H9 (cell line): Measurements from ENCODE around the gene DYRK1A. TPM values are rescaled to one million over a fixed set of nuclear protein-coding genes. Genes with fewer than 3 reads are reported as not detected.

Experiments used
- DNase-seq: peaks from one replicate; pipeline ENCODE4 v3.0.0-alpha.2; 2017
- H2AFZ ChIP-seq: one replicate; pipeline ENCODE4 v1.6.1; 2013; ENCODE audit warnings: mild to moderate bottlenecking, low read length, control low read depth, moderate library complexity
- H2AK5ac ChIP-seq: 2 replicates; pipeline ENCODE4 v1.6.1; 2013; ENCODE audit warnings: low read length, control low read depth, mixed read lengths; ENCODE audit not compliant: insufficient read length
- H2BK120ac ChIP-seq: one replicate; pipeline ENCODE4 v1.6.1; 2013; ENCODE audit warnings: low read depth, mild to moderate bottlenecking, low read length, control low read depth, inconsistent platforms; ENCODE audit not compliant: poor library complexity, severe bottlenecking
- H2BK12ac ChIP-seq: 2 replicates; pipeline ENCODE4 v1.6.1; 2013; ENCODE audit warnings: low read length, control low read depth, mixed read lengths, low read depth; ENCODE audit not compliant: insufficient read length
- H2BK15ac ChIP-seq: 2 replicates; pipeline ENCODE4 v1.6.1; 2013; ENCODE audit warnings: low read depth, low read length, control low read depth
- H2BK20ac ChIP-seq: one replicate; pipeline ENCODE4 v1.6.1; 2013; ENCODE audit warnings: low read depth, mild to moderate bottlenecking, low read length, control low read depth, inconsistent platforms; ENCODE audit not compliant: poor library complexity, severe bottlenecking
- H2BK5ac ChIP-seq: 2 replicates; pipeline ENCODE4 v1.6.1; 2013; ENCODE audit warnings: low read length, control low read depth, mixed read lengths; ENCODE audit not compliant: insufficient read length
- H3K14ac ChIP-seq: 2 replicates; pipeline ENCODE4 v1.6.1; 2013; ENCODE audit warnings: low read length, control low read depth; ENCODE audit not compliant: insufficient read depth
- H3K18ac ChIP-seq: 2 replicates; pipeline ENCODE4 v1.6.1; 2013; ENCODE audit warnings: low read depth, mild to moderate bottlenecking, mixed read lengths, low read length, control low read depth; ENCODE audit not compliant: insufficient read length
- H3K23ac ChIP-seq: 2 replicates; pipeline ENCODE4 v1.6.1; 2013; ENCODE audit warnings: low read length, control low read depth, mixed read lengths, low read depth; ENCODE audit not compliant: insufficient read length
- H3K23me2 ChIP-seq: 2 replicates; pipeline ENCODE4 v1.6.1; 2013; ENCODE audit warnings: low read depth, mild to moderate bottlenecking, mixed read lengths, low read length, control low read depth; ENCODE audit not compliant: insufficient read length, poor library complexity, severe bottlenecking
- H3K27ac ChIP-seq: 2 replicates; pipeline ENCODE4 v1.5.1; 2013; ENCODE audit warnings: low read length, control low read depth, mixed read lengths, low read depth; ENCODE audit not compliant: insufficient read length
- H3K27me3 ChIP-seq: 2 replicates; pipeline ENCODE4 v1.6.1; 2013; ENCODE audit warnings: low read length, control low read depth, inconsistent platforms; ENCODE audit not compliant: insufficient read depth
- H3K4ac ChIP-seq: 2 replicates; pipeline ENCODE4 v1.6.1; 2013; ENCODE audit warnings: low read depth, mild to moderate bottlenecking, control low read depth, inconsistent platforms, low read length, moderate library complexity
- H3K4me1 ChIP-seq: 2 replicates; pipeline ENCODE4 v1.6.1; 2013; ENCODE audit warnings: low read length, control low read depth, inconsistent platforms; ENCODE audit not compliant: insufficient read depth
- H3K4me2 ChIP-seq: 2 replicates; pipeline ENCODE4 v1.6.1; 2013; ENCODE audit warnings: low read length, control low read depth, mixed read lengths; ENCODE audit not compliant: insufficient read length, insufficient read depth
- H3K56ac ChIP-seq: 2 replicates; pipeline ENCODE4 v1.6.1; 2013; ENCODE audit warnings: low read depth, mild to moderate bottlenecking, mixed read lengths, low read length, control low read depth; ENCODE audit not compliant: insufficient read length
- H3K79me1 ChIP-seq: 2 replicates; pipeline ENCODE4 v1.6.1; 2013; ENCODE audit warnings: low read depth, mild to moderate bottlenecking, moderate library complexity, low read length, control low read depth, inconsistent platforms; ENCODE audit not compliant: insufficient read depth, poor library complexity, severe bottlenecking
- H3K79me2 ChIP-seq: 2 replicates; pipeline ENCODE4 v1.6.1; 2013; ENCODE audit warnings: low read length, control low read depth, inconsistent platforms; ENCODE audit not compliant: insufficient read depth
- H3K9ac ChIP-seq: 2 replicates; pipeline ENCODE4 v1.6.1; 2013; ENCODE audit warnings: low read length, control low read depth, mixed read lengths; ENCODE audit not compliant: insufficient read length; ENCODE audit errors: extremely low read depth
- H3K9me3 ChIP-seq: one replicate; pipeline ENCODE4 v1.6.1; 2013; ENCODE audit warnings: low read depth, low read length, inconsistent platforms; ENCODE audit not compliant: control insufficient read depth
- H3T11ph ChIP-seq: one replicate; pipeline ENCODE4 v1.6.1; 2013; ENCODE audit warnings: mild to moderate bottlenecking, low read length, control low read depth, inconsistent platforms
- H4K20me1 ChIP-seq: one replicate; pipeline ENCODE4 v1.6.1; 2013; ENCODE audit not compliant: control insufficient read depth, insufficient read length, insufficient read depth
- H4K5ac ChIP-seq: 2 replicates; pipeline ENCODE4 v1.6.1; 2013; ENCODE audit warnings: low read depth, mild to moderate bottlenecking, mixed read lengths, low read length, control low read depth; ENCODE audit not compliant: insufficient read length
- H4K8ac ChIP-seq: replicated peaks from 2 replicates; pipeline ENCODE4 v1.6.1; 2013; ENCODE audit warnings: low read length, control low read depth, mixed read lengths, low read depth; ENCODE audit not compliant: insufficient read length
- H4K91ac ChIP-seq: 2 replicates; pipeline ENCODE4 v1.6.1; 2013; ENCODE audit warnings: low read depth, mild to moderate bottlenecking, moderate library complexity, mixed read lengths, low read length, control low read depth; ENCODE audit not compliant: insufficient read length
- H3K27ac Mint-ChIP-seq, 3 experiments: 2 replicates in 2 of 3; 3 replicates in 1 of 3; pipeline ENCODE4 v1.8.0; 2020 to 2021; ENCODE audit warnings: mixed read lengths in 3 of 3, mild to moderate bottlenecking in 1 of 3, moderate library complexity in 1 of 3
- H3K27me3 Mint-ChIP-seq: 2 replicates; pipeline ENCODE4 v1.8.0; 2021; ENCODE audit warnings: low read depth, mild to moderate bottlenecking, moderate library complexity, mixed read lengths
- H3K36me3 Mint-ChIP-seq, 3 experiments: 2 replicates in 2 of 3; 3 replicates in 1 of 3; pipeline ENCODE4 v1.8.0; 2020 to 2021; ENCODE audit warnings: low read depth in 3 of 3, mixed read lengths in 3 of 3; ENCODE audit not compliant: insufficient read depth in 1 of 3
- H3K4me1 Mint-ChIP-seq, 2 experiments: 2 replicates each; pipeline ENCODE4 v1.8.0; 2020; ENCODE audit warnings: mixed read lengths in 2 of 2
- H3K4me3 Mint-ChIP-seq, 2 experiments: 2 replicates in 1 of 2; 3 replicates in 1 of 2; pipeline ENCODE4 v1.8.0; 2020 to 2021; ENCODE audit warnings: mild to moderate bottlenecking in 2 of 2, mixed read lengths in 2 of 2, moderate library complexity in 1 of 2
- H3K9me3 Mint-ChIP-seq, 2 experiments: 2 replicates in 1 of 2; 3 replicates in 1 of 2; pipeline ENCODE4 v1.8.0; 2020; ENCODE audit warnings: mild to moderate bottlenecking in 2 of 2, mixed read lengths in 2 of 2, moderate library complexity in 1 of 2
- WGBS: extraction: QIAGEN DNeasy Blood & Tissue Kit; methylation state at CpG from one replicate; pipeline ENCODE4 v1.1.7; 2013; ENCODE audit warnings: missing lambda C conversion rate, low lambda C conversion rate, mixed read lengths; ENCODE audit not compliant: insufficient read length; ENCODE audit errors: extremely low coverage; 5-methylcytosine and 5-hydroxymethylcytosine counted together
- total RNA-seq: library from RNA; stranded (reverse); gene quantifications from 2 replicates; pipeline ENCODE4 v1.2.1, GENCODE V29; 2021
- TF ChIP-seq, protein P1 (sequence below): fragments of 200-600 bp; sonication (generic); conservative IDR thresholded peaks from 3 replicates; pipeline ENCODE4 v1.8.0; 2021; ENCODE audit warnings: antibody characterized with exemption, mild to moderate bottlenecking

Gene DYRK1A
- total RNA-seq, 1 experiment from 2014 or later = 73.6 TPM

DNA sequence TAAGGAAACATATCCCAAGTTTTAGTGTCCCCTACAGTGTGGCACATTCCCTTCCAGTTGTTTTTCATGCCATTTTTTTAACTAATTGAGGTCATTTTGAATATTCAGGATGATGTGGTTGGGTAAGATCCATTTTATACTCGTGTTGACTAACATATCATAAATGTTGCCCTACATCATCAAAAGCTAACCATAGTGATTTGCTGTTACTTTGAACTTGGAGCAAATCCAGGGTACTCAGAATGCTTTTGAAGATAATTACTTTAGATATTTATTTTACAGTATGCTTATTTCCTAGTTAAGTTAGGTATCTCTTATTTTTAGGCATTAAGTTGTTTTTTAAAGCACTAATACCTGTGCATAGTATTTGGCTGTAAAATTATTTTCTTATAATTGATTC, 57.8 kb downstream of the DYRK1A start:
- no CpG with 5 or more reads among the region's 1 CpG for WGBS
- H3K18ac ChIP-seq = no peak overlapping the region
- H4K91ac ChIP-seq = no peak overlapping the region
- DNase-seq = no peak
- no peaks in the 10 kb centered on the region for H3K9me3 ChIP-seq
- H3K56ac ChIP-seq = no peak overlapping the region
- no peaks in the 10 kb centered on the region; the same call in 1 of the 2 replicates for H3K4me1 ChIP-seq
- H3T11ph ChIP-seq = no peak overlapping the region
- no peak overlapping the region for H3K23ac ChIP-seq
- no peak overlapping the region for H2BK20ac ChIP-seq
- H3K4me2 ChIP-seq = no peak overlapping the region
- Mint-ChIP-seq H3K4me3 (no peak overlapping the region), H3K27me3 (no peaks in the 10 kb centered on the region), H3K27ac (no peak overlapping the region), H3K9me3 (peaks cover 5 to 9% of the 10 kb centered on the region in 2 experiments; a peak in 4 of 5 replicates), H3K36me3 (peaks cover 17 to 33% (median 20%) of the 10 kb centered on the region in 3 experiments), H3K4me1 (peaks cover 31 to 38% of the 10 kb centered on the region in 2 experiments)
- H3K79me2 ChIP-seq = peaks cover 16% of the 10 kb centered on the region; the same call in 1 of the 2 replicates
- no peak overlapping the region for H2AFZ ChIP-seq
- no peak overlapping the region for H3K9ac ChIP-seq
- no peaks in the 10 kb centered on the region for H3K23me2 ChIP-seq
- no peak overlapping the region for H2BK15ac ChIP-seq
- H4K5ac ChIP-seq = no peak overlapping the region
- peaks cover 3% of the 10 kb centered on the region for H3K79me1 ChIP-seq
- no peak overlapping the region for H3K27ac ChIP-seq
- H3K4ac ChIP-seq = no peak overlapping the region
- no peak overlapping the region for H2BK12ac ChIP-seq
- TF ChIP-seq, protein P1, sequence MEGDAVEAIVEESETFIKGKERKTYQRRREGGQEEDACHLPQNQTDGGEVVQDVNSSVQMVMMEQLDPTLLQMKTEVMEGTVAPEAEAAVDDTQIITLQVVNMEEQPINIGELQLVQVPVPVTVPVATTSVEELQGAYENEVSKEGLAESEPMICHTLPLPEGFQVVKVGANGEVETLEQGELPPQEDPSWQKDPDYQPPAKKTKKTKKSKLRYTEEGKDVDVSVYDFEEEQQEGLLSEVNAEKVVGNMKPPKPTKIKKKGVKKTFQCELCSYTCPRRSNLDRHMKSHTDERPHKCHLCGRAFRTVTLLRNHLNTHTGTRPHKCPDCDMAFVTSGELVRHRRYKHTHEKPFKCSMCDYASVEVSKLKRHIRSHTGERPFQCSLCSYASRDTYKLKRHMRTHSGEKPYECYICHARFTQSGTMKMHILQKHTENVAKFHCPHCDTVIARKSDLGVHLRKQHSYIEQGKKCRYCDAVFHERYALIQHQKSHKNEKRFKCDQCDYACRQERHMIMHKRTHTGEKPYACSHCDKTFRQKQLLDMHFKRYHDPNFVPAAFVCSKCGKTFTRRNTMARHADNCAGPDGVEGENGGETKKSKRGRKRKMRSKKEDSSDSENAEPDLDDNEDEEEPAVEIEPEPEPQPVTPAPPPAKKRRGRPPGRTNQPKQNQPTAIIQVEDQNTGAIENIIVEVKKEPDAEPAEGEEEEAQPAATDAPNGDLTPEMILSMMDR = no peak
- no peaks in the 10 kb centered on the region for H4K20me1 ChIP-seq
- H2BK5ac ChIP-seq = no peak overlapping the region
- H2BK120ac ChIP-seq = no peak overlapping the region
- H3K14ac ChIP-seq = no peak overlapping the region
- no peak overlapping the region for H4K8ac ChIP-seq
- H3K27me3 ChIP-seq = no peaks in the 10 kb centered on the region
- no peak overlapping the region for H2AK5ac ChIP-seq
